ENCODE measurements around the gene MCOLN1. TPM values are rescaled to one million over a fixed set of nuclear protein-coding genes. Genes with fewer than 3 reads are reported as not detected.

Gene MCOLN1
- total RNA-seq, 6 experiments from 2014 or later, result 9.8 to 25.2 (median 17.7) TPM

GRCh38 chr19:7550169-7550770 is 27.8 kb downstream of the MCOLN1 start:
- H3K4me1 ChIP-seq, result no peaks in the 10 kb centered on the region
- WGBS (ENCODE audit: insufficient coverage, low coverage, low lambda C conversion rate, missing lambda C conversion rate), result 97% methylated on average over 23 of the region's 41 CpGs
- peak in 2 of 3 donors; percentile 48 to 60 for DNase-seq
- ATAC-seq, result peak in 1 of 4 donors; percentile 2
- no peak overlapping the region for H3K4me3 ChIP-seq
- no peak overlapping the region for H3K27ac ChIP-seq
- TF ChIP-seq CTCF (IDR thresholded peaks at IDR 0.05) (no peak), POLR2A (IDR thresholded peaks at IDR 0.05) (no peak)
- peaks cover 0 to 9% (median 5%) of the 10 kb centered on the region in 4 donors for H3K36me3 ChIP-seq
- H3K27me3 ChIP-seq, result no peaks in the 10 kb centered on the region
- intact Hi-C loops (cut with DNase I), result no loop called here
- H3K9me3 ChIP-seq, result no peaks in the 10 kb centered on the region

GRCh38 chr19:7550987-7551761 is 28.8 kb downstream of the MCOLN1 start:
- DNase-seq, result peak in 2 of 3 donors; percentile 77 to 88
- Histone ChIP-seq H3K27ac (no peak overlapping the region), H3K36me3 (peaks cover 0 to 11% (median 5%) of the 10 kb centered on the region in 4 donors)

GRCh38 chr19:7552781-7553180 is 30.4 kb downstream of the MCOLN1 start:
- ATAC-seq (no peak), DNase-seq (no peak)
- no peak overlapping the region for H3K27ac ChIP-seq
- WGBS (ENCODE audit: insufficient coverage, low coverage, low lambda C conversion rate, missing lambda C conversion rate), result 44% methylated on average over 2 of the region's 2 CpGs
- H3K9me3 ChIP-seq, result no peaks in the 10 kb centered on the region
- TF ChIP-seq CTCF (IDR thresholded peaks at IDR 0.05), result no peak
- TF ChIP-seq POLR2A (IDR thresholded peaks at IDR 0.05), result no peak
- H3K27me3 ChIP-seq, result no peaks in the 10 kb centered on the region
- H3K4me1 ChIP-seq, result no peaks in the 10 kb centered on the region
- no peak overlapping the region for H3K4me3 ChIP-seq
- intact Hi-C loops (cut with DNase I), result no loop called here
- H3K36me3 ChIP-seq, result peaks cover 0 to 26% (median 7%) of the 10 kb centered on the region in 4 donors

More at GRCh38 chr19:7550987-7551761, 28.8 kb downstream of the MCOLN1 start:
- 48% methylated on average over 17 of the region's 51 CpGs for WGBS (ENCODE audit: insufficient coverage, low coverage, low lambda C conversion rate, missing lambda C conversion rate)
- Histone ChIP-seq H3K4me3 (peak overlapping the region in 2 of 3 donors; percentile 25 to 61), H3K4me1 (no peaks in the 10 kb centered on the region), H3K9me3 (no peaks in the 10 kb centered on the region), H3K27me3 (no peaks in the 10 kb centered on the region)
- ATAC-seq, result peak; percentile 84 to 96 (median 86)
- intact Hi-C loops (cut with DNase I), result no loop called here
- TF ChIP-seq POLR2A (IDR thresholded peaks at IDR 0.05) (no peak), CTCF (IDR thresholded peaks at IDR 0.05) (no peak)

GRCh38 chr19:7554565-7554964 is 32.1 kb downstream of the MCOLN1 start:
- Histone ChIP-seq H3K9me3 (no peaks in the 10 kb centered on the region), H3K4me1 (no peaks in the 10 kb centered on the region), H3K36me3 (peaks cover 0 to 42% (median 11%) of the 10 kb centered on the region in 4 donors), H3K27me3 (no peaks in the 10 kb centered on the region), H3K4me3 (no peak overlapping the region), H3K27ac (no peak overlapping the region)
- ATAC-seq (no peak), DNase-seq (no peak)
- WGBS (ENCODE audit: insufficient coverage, low coverage, low lambda C conversion rate, missing lambda C conversion rate), result no CpG with 5 or more reads among the region's 28 CpGs
- TF ChIP-seq CTCF (IDR thresholded peaks at IDR 0.05) (no peak), POLR2A (IDR thresholded peaks at IDR 0.05) (no peak)
- intact Hi-C loops (cut with DNase I), result no loop called here

Measured in right lobe of liver (tissue), 6 donors.